Bronchial epithelial cell (primary cell): Measurements from ENCODE around the gene RABL6. TPM values are rescaled to one million over a fixed set of nuclear protein-coding genes. Genes with fewer than 3 reads are reported as not detected.

Experiments
- DNase-seq: peaks from one replicate; pipeline ENCODE4 v3.0.0-alpha.2; 2010; ENCODE audit warnings: low read depth
- FAIRE-seq: peaks from 2 replicates; lab custom pipeline; 2011; peaks lifted over from hg19 to GRCh38; lab: Jason Lieb, UNC
- H3K27me3 ChIP-seq: 2 replicates; pipeline ENCODE4 v1.5.1; 2011; ENCODE audit warnings: low read length; ENCODE audit not compliant: control insufficient read depth, insufficient read depth
- H3K36me3 ChIP-seq: 2 replicates; pipeline ENCODE4 v1.5.1; 2011; ENCODE audit warnings: low read length; ENCODE audit not compliant: control insufficient read depth, insufficient read depth
- H3K4me3 ChIP-seq: 2 replicates; pipeline ENCODE4 v1.5.1; 2011; ENCODE audit warnings: mild to moderate bottlenecking, low read depth, low read length, control low read depth
- CTCF ChIP-seq: IDR thresholded peaks from 2 replicates; pipeline ENCODE4 v1.5.1; 2011; ENCODE audit warnings: mild to moderate bottlenecking, moderate library complexity, low read length, control low read depth, inconsistent platforms; ENCODE audit not compliant: insufficient read depth, severe bottlenecking
- total RNA-seq: library from RNA; depleted of rRNA; stranded (reverse); fragments of >200 nt; gene quantifications from 2 replicates; pipeline ENCODE4 v1.2.1, GENCODE V29; 2014

Gene RABL6
- total RNA-seq, 1 donor from 2014 or later, result 79.5 TPM

DNA sequence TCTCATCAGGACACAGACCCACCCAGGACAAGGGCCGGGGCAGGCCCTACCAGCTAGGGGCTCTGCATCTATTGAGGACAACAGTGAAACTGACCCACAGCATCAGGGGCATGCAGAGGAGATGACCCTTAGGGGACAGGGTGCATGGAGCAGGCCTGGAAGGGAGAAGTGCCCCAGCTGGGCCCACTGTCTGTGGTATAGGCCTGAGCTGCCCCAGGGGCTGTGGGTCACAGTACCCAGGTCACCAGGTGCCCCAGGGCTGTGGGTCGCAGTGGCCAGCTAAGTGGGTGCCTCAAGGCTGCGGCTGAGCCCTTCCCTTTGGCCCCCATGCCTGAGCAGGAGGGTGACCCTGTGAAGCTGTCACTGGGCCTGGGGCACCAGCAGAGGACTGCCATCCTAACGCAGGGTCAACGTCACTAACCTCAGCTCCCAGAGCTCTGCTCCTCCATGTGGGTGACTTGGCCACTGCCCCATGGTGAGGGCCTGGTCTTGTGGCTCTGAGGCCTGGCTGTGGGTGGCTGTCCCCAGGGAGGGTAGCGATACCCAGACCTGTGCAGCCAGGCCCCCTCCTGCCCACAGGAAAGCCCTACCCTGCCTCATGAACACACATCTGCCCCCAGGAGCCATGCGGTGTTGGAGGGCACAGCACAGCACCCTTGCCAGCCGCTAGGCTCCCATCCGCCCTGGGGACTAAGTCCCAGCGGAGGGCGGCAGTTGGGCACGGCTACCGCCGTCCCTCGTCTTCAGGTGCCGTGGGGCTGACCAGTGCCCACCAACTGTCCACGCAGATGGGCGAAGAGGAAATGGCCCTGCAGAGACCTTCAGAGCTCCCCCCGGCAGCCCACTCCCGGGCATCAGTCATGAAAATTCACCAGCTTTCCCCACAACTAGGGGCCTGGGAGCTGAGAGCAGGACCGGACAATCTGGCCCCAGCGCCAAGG lies 53.5 kb downstream of the RABL6 start:
- DNase-seq (no peak), FAIRE-seq (no peak)
- Histone ChIP-seq H3K4me3 (no peak overlapping the region), H3K27me3 (no peaks in the 10 kb centered on the region), H3K36me3 (peaks cover 14% of the 10 kb centered on the region)
- no peak for TF ChIP-seq CTCF

DNA sequence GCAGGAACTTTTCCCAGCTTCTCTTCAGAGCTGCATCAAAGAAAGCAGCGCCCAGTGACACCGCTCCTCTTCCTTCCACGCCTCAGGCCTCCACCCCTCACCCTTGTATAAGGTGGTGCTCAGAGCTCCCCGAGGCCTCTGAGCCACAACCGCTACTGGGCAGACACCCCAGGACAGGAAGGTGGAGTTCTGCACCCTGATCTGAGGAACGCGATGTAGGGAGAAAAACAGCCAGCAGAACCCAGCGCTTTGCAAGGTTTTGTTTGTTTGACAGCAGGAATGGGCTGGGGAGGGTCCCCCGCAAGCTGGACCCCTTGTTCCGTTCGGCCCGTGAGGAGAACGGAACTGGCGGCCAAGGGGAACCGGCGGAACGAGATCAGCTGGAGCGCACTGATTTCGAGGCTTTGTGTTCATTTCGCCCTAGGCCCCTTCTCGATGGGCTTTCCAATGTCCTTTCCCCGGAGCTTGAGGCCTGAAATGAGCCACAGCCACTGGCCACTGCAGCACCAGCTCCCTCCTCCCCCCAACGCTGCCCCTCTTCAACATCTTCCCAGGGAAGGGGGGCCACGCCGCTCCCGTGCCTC lies 54.2 kb downstream of the RABL6 start:
- Histone ChIP-seq H3K4me3 (no peak overlapping the region), H3K36me3 (peaks cover 14% of the 10 kb centered on the region), H3K27me3 (no peaks in the 10 kb centered on the region)
- DNase-seq (no peak), FAIRE-seq (no peak)
- no peak for TF ChIP-seq CTCF

- Histone ChIP-seq H3K4me3 (no peak overlapping the region), H3K36me3 (peaks cover 14% of the 10 kb centered on the region), H3K27me3 (no peaks in the 10 kb centered on the region)
- no peak for TF ChIP-seq CTCF
- FAIRE-seq (peak; percentile 23), DNase-seq (no peak)
These were observed 55.3 kb downstream of the RABL6 start for GRCh38 chr9:136862849-136863622.

DNA sequence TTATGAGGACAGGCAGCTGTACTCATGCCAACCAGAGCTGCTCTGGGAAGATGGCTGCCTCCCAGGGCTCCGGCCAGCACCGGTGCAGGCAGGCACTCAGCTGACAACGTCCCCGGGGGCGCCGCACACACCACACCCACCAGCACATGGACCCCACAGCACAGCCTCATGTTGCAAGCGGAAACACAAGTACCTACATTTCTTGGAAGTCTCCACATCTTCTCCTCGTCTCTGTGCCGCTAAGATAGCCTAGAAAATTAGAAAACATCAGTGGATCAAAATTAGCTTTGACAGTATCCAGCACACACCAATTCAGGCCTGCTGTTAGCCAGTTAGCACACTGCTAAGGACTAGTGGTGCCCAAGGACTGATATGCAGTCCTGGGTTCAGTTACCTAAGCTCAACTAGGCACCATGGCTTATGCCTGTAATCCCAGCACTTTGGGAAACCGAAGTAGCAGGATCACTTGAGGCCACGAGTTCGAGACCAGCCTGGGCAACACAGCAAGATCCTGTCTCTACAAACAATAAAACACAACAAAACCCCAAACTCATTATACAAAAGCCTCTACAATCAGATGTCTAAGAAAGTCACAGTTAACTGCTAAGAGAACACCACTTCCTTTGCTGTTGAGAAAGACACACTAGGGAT lies 56.0 kb downstream of the RABL6 start:
- DNase-seq (no peak), FAIRE-seq (peak; percentile 36)
- H3K36me3 ChIP-seq, result peaks cover 14% of the 10 kb centered on the region
- no peak overlapping the region for H3K4me3 ChIP-seq
- TF ChIP-seq CTCF, result no peak
- no peaks in the 10 kb centered on the region for H3K27me3 ChIP-seq

DNA sequence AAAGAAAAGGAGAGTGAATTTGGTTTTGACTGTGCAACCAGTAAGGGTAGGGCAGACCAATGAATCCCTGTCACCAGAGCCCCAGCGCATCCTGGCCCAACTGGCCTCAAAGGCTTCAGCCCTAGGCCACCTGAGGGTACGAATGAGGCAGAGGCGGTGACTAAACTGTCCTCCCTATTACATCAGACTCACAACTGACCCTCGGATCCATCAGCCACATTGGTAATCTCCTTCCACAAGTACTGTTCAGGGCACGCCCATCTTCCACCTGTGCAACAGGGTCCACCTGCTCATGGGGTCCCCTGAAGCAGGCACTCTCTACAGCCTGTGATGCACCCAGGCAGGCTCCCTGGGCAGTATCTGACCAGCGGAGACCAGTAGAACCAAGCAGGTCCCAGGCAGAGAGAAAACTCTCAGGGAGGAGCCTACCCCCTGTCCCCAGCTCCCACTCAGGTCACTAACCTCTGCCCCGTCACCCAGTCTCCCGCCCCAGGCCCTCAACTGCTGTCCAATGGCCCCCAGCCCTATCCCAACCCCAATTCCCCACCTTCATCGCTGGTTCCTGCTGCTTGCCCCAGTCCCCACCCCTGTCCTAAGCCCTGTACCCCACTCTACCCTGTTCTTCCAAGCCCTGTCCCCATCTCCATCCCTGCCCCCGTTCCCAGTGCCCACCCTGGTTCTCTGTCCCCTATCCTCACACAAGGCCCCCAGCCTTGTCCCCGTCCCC lies 57.5 kb downstream of the RABL6 start:
- no peaks in the 10 kb centered on the region for H3K27me3 ChIP-seq
- H3K4me3 ChIP-seq, result peak overlapping the region; percentile 92
- FAIRE-seq (peak; percentile 66), DNase-seq (no peak)
- H3K36me3 ChIP-seq, result peaks cover 14% of the 10 kb centered on the region
- no peak for TF ChIP-seq CTCF
